ENCODE measurements around the gene RAD51C. TPM values are rescaled to one million over a fixed set of nuclear protein-coding genes. Genes with fewer than 3 reads are reported as not detected.
"Not testable (repeated sequence)": the region's sequence is repeated elsewhere in the genome, so short reads cannot be mapped to it uniquely, and the experiment has no call there.

The RAD51C gene
- total RNA-seq, 1 donor from 2014 or later = 40.1 TPM

GRCh38 chr17:58678287-58678686 lies 14.1 kb upstream of the RAD51C start:
- intact Hi-C loops (cut with DNase I); DNase-seq (ENCODE audit: missing footprints); ATAC-seq: not testable (repeated sequence)

- no peak for DNase-seq (ENCODE audit: missing footprints)
- intact Hi-C loops (cut with DNase I) = no loop called here
- ATAC-seq = peak; percentile 54
Observed at GRCh38 chr17:58679263-58680037, 13.0 kb upstream of the RAD51C start.

- intact Hi-C loops (cut with DNase I) = no loop called here
Observed at GRCh38 chr17:58680038-58680369, 12.4 kb upstream of the RAD51C start.

GRCh38 chr17:58684003-58684402 lies 8.4 kb upstream of the RAD51C start:
- intact Hi-C loops (cut with DNase I) = no loop called here
- DNase-seq (ENCODE audit: missing footprints) (no peak), ATAC-seq (no peak)

More at GRCh38 chr17:58680038-58680369, 12.4 kb upstream of the RAD51C start:
- ATAC-seq (no peak), DNase-seq (ENCODE audit: missing footprints) (no peak)

- ATAC-seq; DNase-seq (ENCODE audit: missing footprints); intact Hi-C loops (cut with DNase I): not testable (repeated sequence)
Observed at GRCh38 chr17:58684462-58684861, 7.9 kb upstream of the RAD51C start.

- no peak for DNase-seq (ENCODE audit: missing footprints)
- intact Hi-C loops (cut with DNase I) = no loop called here
- ATAC-seq = no peak
Observed at GRCh38 chr17:58686980-58687379, 5.4 kb upstream of the RAD51C start.

- intact Hi-C loops (cut with DNase I) = no loop called here
- ATAC-seq (no peak), DNase-seq (ENCODE audit: missing footprints) (no peak)
Observed at GRCh38 chr17:58688521-58688920, 3.9 kb upstream of the RAD51C start.

- intact Hi-C loops (cut with DNase I); ATAC-seq: not testable (repeated sequence)
Observed at GRCh38 chr17:58690033-58690432, 2.4 kb upstream of the RAD51C start.

GRCh38 chr17:58691701-58692238 lies 632 bp upstream of the RAD51C start, which contains the start of gene TEX14:
Gene TEX14 (minus strand): TSS chr17:58692045. CDS start chr17:58652001, 40,044 bp downstream.
- no peak for ATAC-seq
- intact Hi-C loops (cut with DNase I) = loop anchor here (1.0 kb wide), 1 partner anchor 173 kb away; no protein-coding TSS in a partner anchor
- DNase-seq (ENCODE audit: missing footprints) = no peak

More at GRCh38 chr17:58690033-58690432, 2.4 kb upstream of the RAD51C start:
- not testable (repeated sequence) for DNase-seq (ENCODE audit: missing footprints)

GRCh38 chr17:58693208-58693607 lies 806 bp downstream of the RAD51C start:
- DNase-seq (ENCODE audit: missing footprints) = no peak
- ATAC-seq = no peak
- intact Hi-C loops (cut with DNase I) = no loop called here

GRCh38 chr17:58693751-58694150 lies 1.3 kb downstream of the RAD51C start:
- intact Hi-C loops (cut with DNase I) = no loop called here
- DNase-seq (ENCODE audit: missing footprints) (no peak), ATAC-seq (no peak)

GRCh38 chr17:58694302-58694701 lies 1.9 kb downstream of the RAD51C start:
- ATAC-seq (no peak), DNase-seq (ENCODE audit: missing footprints) (no peak)
- intact Hi-C loops (cut with DNase I) = no loop called here

GRCh38 chr17:58694826-58695225 lies 2.4 kb downstream of the RAD51C start:
- DNase-seq (ENCODE audit: missing footprints) (no peak), ATAC-seq (no peak)
- intact Hi-C loops (cut with DNase I) = no loop called here

- DNase-seq (ENCODE audit: missing footprints) (no peak), ATAC-seq (no peak)
- intact Hi-C loops (cut with DNase I) = no loop called here
Observed at GRCh38 chr17:58699771-58700170, 7.4 kb downstream of the RAD51C start.

GRCh38 chr17:58702045-58702476 lies 9.7 kb downstream of the RAD51C start:
- DNase-seq (ENCODE audit: missing footprints) (no peak), ATAC-seq (no peak)
- intact Hi-C loops (cut with DNase I) = no loop called here

GRCh38 chr17:58702708-58703107 lies 10.3 kb downstream of the RAD51C start:
- intact Hi-C loops (cut with DNase I) = no loop called here
- ATAC-seq (no peak), DNase-seq (ENCODE audit: missing footprints) (no peak)

GRCh38 chr17:58703137-58703915 lies 10.9 kb downstream of the RAD51C start:
- ATAC-seq (no peak), DNase-seq (ENCODE audit: missing footprints) (no peak)
- intact Hi-C loops (cut with DNase I) = no loop called here

- no peak for DNase-seq (ENCODE audit: missing footprints)
- no peak for ATAC-seq
- intact Hi-C loops (cut with DNase I) = no loop called here
Observed at GRCh38 chr17:58703916-58704286, 11.5 kb downstream of the RAD51C start.

- ATAC-seq (no peak), DNase-seq (ENCODE audit: missing footprints) (no peak)
- intact Hi-C loops (cut with DNase I) = no loop called here
Observed at GRCh38 chr17:58706351-58707140, 14.1 kb downstream of the RAD51C start.
